HEK293 (cell line): ENCODE results near the gene GJB4.
A peak's percentile ranks its signal among the peaks of the same experiment; 100 is the strongest.

Source experiments
- CTCF ChIA-PET: fragments of 350-600 bp; formaldehyde crosslinking; extraction: SDS; loops from one replicate; lab custom pipeline; 2021; ENCODE audit warnings: antibody characterized with exemption; lab: Yijun Ruan, JAX
- POLR2A ChIA-PET: fragments of 300-600 bp; formaldehyde crosslinking; extraction: SDS; loops from one replicate; lab custom pipeline; 2020; ENCODE audit warnings: antibody characterized with exemption, inconsistent platforms; lab: Yijun Ruan, JAX
- H3K27ac ChIP-seq: fragments of 200-500 bp; sonication (Bioruptor generic); 2 replicates; pipeline ENCODE4 v1.5.1; 2014; ENCODE audit warnings: low read depth, low read length, control low read depth, inconsistent platforms; ENCODE audit errors: extremely low read depth
- H3K36me3 ChIP-seq, 2 experiments: fragments of 200-500 bp in 1 of 2; sonication (Bioruptor generic) in 1 of 2; 1 replicate in 1 of 2; 2 replicates in 1 of 2; pipeline ENCODE4 v1.5.1; 2014 to 2017; ENCODE audit warnings: inconsistent platforms in 2 of 2, low read length in 2 of 2; ENCODE audit not compliant: control insufficient read depth in 2 of 2, insufficient read depth in 1 of 2
- H3K4me1 ChIP-seq: fragments of 200-500 bp; sonication (Bioruptor generic); 2 replicates; pipeline ENCODE4 v1.5.1; 2014; ENCODE audit warnings: mild to moderate bottlenecking, low read length, inconsistent platforms; ENCODE audit not compliant: control insufficient read depth, insufficient read depth
- H3K4me3 ChIP-seq: 2 replicates; pipeline ENCODE4 v1.5.1; 2011; ENCODE audit warnings: low read depth, mild to moderate bottlenecking, control low read depth, low read length, moderate library complexity
- H3K9me3 ChIP-seq: fragments of 200-500 bp; sonication (Bioruptor generic); 2 replicates; pipeline ENCODE4 v1.5.1; 2014; ENCODE audit warnings: low read depth, low read length, inconsistent platforms; ENCODE audit not compliant: control insufficient read depth, insufficient read depth
- GLIS1 ChIP-seq: fragments of 450-650 bp; formaldehyde crosslinking; IDR thresholded peaks from 2 replicates; pipeline ENCODE4 v1.5.1; 2016; ENCODE audit warnings: missing biosample characterization, missing genetic modification characterization
- HIC1 ChIP-seq: fragments of 450-650 bp; formaldehyde crosslinking; IDR thresholded peaks from 2 replicates; pipeline ENCODE4 v1.5.1; 2016; ENCODE audit warnings: missing biosample characterization, missing genetic modification characterization
- KLF9 ChIP-seq: fragments of 450-650 bp; formaldehyde crosslinking; IDR thresholded peaks from 2 replicates; pipeline ENCODE4 v1.5.1; 2016; ENCODE audit warnings: missing biosample characterization, missing genetic modification characterization, low read depth
- SP2 ChIP-seq: fragments of 450-650 bp; formaldehyde crosslinking; IDR thresholded peaks from 2 replicates; pipeline ENCODE4 v1.5.1; 2016; ENCODE audit warnings: missing biosample characterization, missing genetic modification characterization
- SP3 ChIP-seq: fragments of 450-650 bp; formaldehyde crosslinking; IDR thresholded peaks from 2 replicates; pipeline ENCODE4 v1.5.1; 2016; ENCODE audit warnings: missing biosample characterization, missing genetic modification characterization
- TRIM28 ChIP-seq: IDR thresholded peaks from 2 replicates; pipeline ENCODE4 v1.6.1; 2011; ENCODE audit warnings: low read length, control low read depth, borderline replicate concordance
- ZBTB26 ChIP-seq: fragments of 450-650 bp; formaldehyde crosslinking; optimal IDR thresholded peaks from 2 replicates; pipeline ENCODE3; 2016; ENCODE audit warnings: missing biosample characterization, mild to moderate bottlenecking, missing genetic modification characterization
- ZFHX2 ChIP-seq: fragments of 450-650 bp; formaldehyde crosslinking; conservative IDR thresholded peaks from 2 replicates; pipeline ENCODE4 v1.5.1; 2016; ENCODE audit warnings: missing biosample characterization, missing genetic modification characterization
- ZFP37 ChIP-seq: fragments of 450-650 bp; formaldehyde crosslinking; IDR thresholded peaks from 2 replicates; pipeline ENCODE4 v1.5.1; 2016; ENCODE audit warnings: missing biosample characterization, missing genetic modification characterization
- ZFP69B ChIP-seq: fragments of 450-650 bp; formaldehyde crosslinking; IDR thresholded peaks from 2 replicates; pipeline ENCODE4 v1.5.1; 2016; ENCODE audit warnings: missing biosample characterization, missing genetic modification characterization
- ZNF133 ChIP-seq: fragments of 450-650 bp; formaldehyde crosslinking; IDR thresholded peaks from 2 replicates; pipeline ENCODE4 v1.5.1; 2016; ENCODE audit warnings: missing biosample characterization, missing genetic modification characterization
- ZNF138 ChIP-seq: fragments of 450-650 bp; formaldehyde crosslinking; IDR thresholded peaks from 2 replicates; pipeline ENCODE4 v1.5.1; 2016; ENCODE audit warnings: missing biosample characterization, missing genetic modification characterization, borderline replicate concordance
- ZNF155 ChIP-seq: fragments of 450-650 bp; formaldehyde crosslinking; IDR thresholded peaks from 2 replicates; pipeline ENCODE4 v1.5.1; 2016; ENCODE audit warnings: missing biosample characterization, missing genetic modification characterization
- ZNF184 ChIP-seq: fragments of 450-650 bp; IDR thresholded peaks from 2 replicates; pipeline ENCODE4 v1.5.1; 2018; ENCODE audit warnings: missing biosample characterization, mild to moderate bottlenecking, missing genetic modification characterization
- ZNF214 ChIP-seq: fragments of 450-650 bp; formaldehyde crosslinking; IDR thresholded peaks from 2 replicates; pipeline ENCODE4 v1.5.1; 2017; ENCODE audit warnings: missing biosample characterization, mild to moderate bottlenecking, missing genetic modification characterization, borderline replicate concordance
- ZNF266 ChIP-seq: fragments of 450-650 bp; formaldehyde crosslinking; IDR thresholded peaks from 2 replicates; pipeline ENCODE4 v1.5.1; 2016; ENCODE audit warnings: missing biosample characterization, missing genetic modification characterization, low read depth
- ZNF335 ChIP-seq: fragments of 450-650 bp; formaldehyde crosslinking; conservative IDR thresholded peaks from 2 replicates; pipeline ENCODE4 v1.5.1; 2016; ENCODE audit warnings: missing biosample characterization, missing genetic modification characterization
- ZNF341 ChIP-seq: fragments of 450-650 bp; formaldehyde crosslinking; IDR thresholded peaks from 2 replicates; pipeline ENCODE4; 2016; ENCODE audit warnings: low read depth, missing biosample characterization, missing genetic modification characterization
- ZNF571 ChIP-seq: fragments of 450-650 bp; formaldehyde crosslinking; IDR thresholded peaks from 2 replicates; pipeline ENCODE4 v1.5.0; 2017; ENCODE audit warnings: missing biosample characterization, missing genetic modification characterization
- ZNF837 ChIP-seq: fragments of 450-650 bp; formaldehyde crosslinking; IDR thresholded peaks from 2 replicates; pipeline ENCODE4 v1.5.1; 2016; ENCODE audit warnings: missing biosample characterization, missing genetic modification characterization
- ZNF843 ChIP-seq: fragments of 450-650 bp; formaldehyde crosslinking; IDR thresholded peaks from 2 replicates; pipeline ENCODE4 v1.5.1; 2016; ENCODE audit warnings: missing biosample characterization, missing genetic modification characterization

The GJB4 gene

GRCh38 chr1:34780528-34780927, 21.0 kb downstream of the GJB4 start:
- TF ChIP-seq ZFP37 (tag by site-specific recombination) (no peak), ZNF155 (tag by site-specific recombination) (no peak), ZNF133 (tag by site-specific recombination) (no peak), KLF9 (tag by site-specific recombination) (no peak), ZNF837 (tag by site-specific recombination) (no peak), ZNF341 (tag by site-specific recombination) (no peak), ZNF214 (tag by site-specific recombination) (no peak), ZNF184 (tag by site-specific recombination) (no peak), ZFP69B (no peak), SP3 (no peak), ZNF843 (no peak), TRIM28 (no peak), HIC1 (tag by site-specific recombination) (no peak), ZNF266 (tag by site-specific recombination) (no peak), ZNF571 (tag by site-specific recombination) (no peak), ZNF138 (tag by site-specific recombination) (no peak)
- Histone ChIP-seq H3K4me1 (no peaks in the 10 kb centered on the region), H3K4me3 (no peak overlapping the region), H3K27ac (no peak overlapping the region), H3K9me3 (no peaks in the 10 kb centered on the region), H3K36me3 (no peaks in the 10 kb centered on the region)
- CTCF ChIA-PET, result interaction anchor here (0.7 to 1.7 kb wide), 3 partner anchors 8 to 671 kb away, joined by 3 to 6 read pairs (median 3); no protein-coding TSS in a partner anchor
- POLR2A ChIA-PET, result no interaction called here

- Histone ChIP-seq H3K36me3 (no peaks in the 10 kb centered on the region), H3K9me3 (no peaks in the 10 kb centered on the region), H3K4me1 (no peaks in the 10 kb centered on the region), H3K4me3 (peak within 1 kb of the TSS; percentile 23), H3K27ac (no peak within 1 kb of the TSS; the same call in 1 of the 2 replicates)
- ChIA-PET POLR2A (no interaction called here), CTCF (interaction anchor here (0.6 to 0.7 kb wide), 2 partner anchors 8 to 671 kb away, joined by 3 read pairs; no protein-coding TSS in a partner anchor)
- TF ChIP-seq ZBTB26 (tag by site-specific recombination) (peak; percentile 23), SP2 (tag by site-specific recombination) (peak; percentile 27; the same call in 1 of the 2 replicates), ZNF335 (peak; percentile 89), GLIS1 (tag by site-specific recombination) (no peak), ZFHX2 (tag by site-specific recombination) (peak; percentile 35; the same call in 1 of the 2 replicates), ZNF133 (tag by site-specific recombination) (no peak)
Observed at GRCh38 chr1:34781071-34781843, 21.7 kb downstream of the GJB4 start, which contains the start of gene GJB3. TSS of gene GJB3 (plus strand) at chr1:34781214. CDS start at chr1:34784763, 3,549 bp downstream.
